Parathyroid adenoma (tissue), 2 donors: ENCODE data around the gene WDR70.
"Not testable (repeated sequence)": the region's sequence is repeated elsewhere in the genome, so short reads cannot be mapped to it uniquely, and the experiment has no call there.

ENCODE experiments used
- H2AFZ ChIP-seq: fragments of 300-600 bp; sonication (generic); one replicate; pipeline ENCODE4 v1.7.0; 2017; ENCODE audit warnings: antibody characterized with exemption, mild to moderate bottlenecking
- H3K27ac ChIP-seq: fragments of 300-600 bp; sonication (generic); one replicate; pipeline ENCODE4 v1.7.0; 2017
- H3K27me3 ChIP-seq: fragments of 300-600 bp; sonication (generic); one replicate; pipeline ENCODE4 v1.7.0; 2017; ENCODE audit warnings: low read length; ENCODE audit not compliant: control insufficient read depth, insufficient read depth
- H3K36me3 ChIP-seq: fragments of 300-600 bp; sonication (generic); one replicate; pipeline ENCODE4 v1.7.0; 2017; ENCODE audit warnings: low read length; ENCODE audit not compliant: control insufficient read depth, insufficient read depth
- H3K4me1 ChIP-seq: fragments of 300-600 bp; sonication (generic); one replicate; pipeline ENCODE4 v1.7.0; 2017; ENCODE audit warnings: control low read depth
- H3K4me2 ChIP-seq: fragments of 300-600 bp; sonication (generic); one replicate; pipeline ENCODE4 v1.7.0; 2017; ENCODE audit warnings: low read length
- H3K4me3 ChIP-seq: fragments of 300-600 bp; sonication (generic); one replicate; pipeline ENCODE4 v1.7.0; 2017; ENCODE audit warnings: low read depth, low read length
- H3K79me2 ChIP-seq: fragments of 300-600 bp; sonication (generic); one replicate; pipeline ENCODE4 v1.7.0; 2017; ENCODE audit warnings: control low read depth
- H3K9ac ChIP-seq: fragments of 300-600 bp; sonication (generic); one replicate; pipeline ENCODE4 v1.7.0; 2017; ENCODE audit warnings: mild to moderate bottlenecking
- H3K9me3 ChIP-seq: fragments of 300-600 bp; sonication (generic); one replicate; pipeline ENCODE4 v1.7.0; 2017; ENCODE audit warnings: low read length; ENCODE audit not compliant: control insufficient read depth
- CTCF ChIP-seq: fragments of 300-600 bp; sonication (generic); IDR thresholded peaks from one replicate; pipeline ENCODE4 v1.7.0; 2017; ENCODE audit warnings: antibody characterized with exemption, mild to moderate bottlenecking
- donor health status: primary hyperparathyroidism.

WDR70 gene

GRCh38 chr5:37777432-37778130, 398.5 kb downstream of the WDR70 start:
- Histone ChIP-seq H3K4me3 (no peak overlapping the region), H3K4me2 (no peak overlapping the region), H3K27me3 (no peaks in the 10 kb centered on the region), H3K36me3 (no peaks in the 10 kb centered on the region), H3K9me3 (no peaks in the 10 kb centered on the region), H3K27ac (no peak overlapping the region), H2AFZ (no peak overlapping the region), H3K4me1 (no peaks in the 10 kb centered on the region), H3K79me2 (no peaks in the 10 kb centered on the region), H3K9ac (no peak overlapping the region)
- no peak for TF ChIP-seq CTCF

GRCh38 chr5:37781409-37781808, 402.3 kb downstream of the WDR70 start:
- H3K27me3 ChIP-seq, H3K36me3 ChIP-seq: not testable (repeated sequence)

GRCh38 chr5:37786416-37786815, 407.3 kb downstream of the WDR70 start:
- Histone ChIP-seq H3K9ac (no peak overlapping the region), H3K36me3 (no peaks in the 10 kb centered on the region), H3K4me1 (no peaks in the 10 kb centered on the region), H3K27me3 (no peaks in the 10 kb centered on the region), H3K79me2 (no peaks in the 10 kb centered on the region), H3K4me2 (no peak overlapping the region), H3K9me3 (no peaks in the 10 kb centered on the region), H2AFZ (no peak overlapping the region), H3K27ac (no peak overlapping the region), H3K4me3 (no peak overlapping the region)
- TF ChIP-seq CTCF: no peak

More at GRCh38 chr5:37781409-37781808, 402.3 kb downstream of the WDR70 start:
- H3K27ac ChIP-seq, H3K4me1 ChIP-seq, H3K9me3 ChIP-seq, H2AFZ ChIP-seq, H3K4me2 ChIP-seq, H3K9ac ChIP-seq, H3K4me3 ChIP-seq, H3K79me2 ChIP-seq: not testable (repeated sequence)

- H3K79me2 ChIP-seq: no peaks in the 10 kb centered on the region
- no peaks in the 10 kb centered on the region for H3K4me1 ChIP-seq
- no peaks in the 10 kb centered on the region for H3K9me3 ChIP-seq
- no peak overlapping the region for H3K4me2 ChIP-seq
- H3K36me3 ChIP-seq: no peaks in the 10 kb centered on the region
- H3K27me3 ChIP-seq: no peaks in the 10 kb centered on the region
- no peak overlapping the region for H3K9ac ChIP-seq
- no peak overlapping the region for H3K27ac ChIP-seq
- H2AFZ ChIP-seq: no peak overlapping the region
- no peak overlapping the region for H3K4me3 ChIP-seq
- no peak for TF ChIP-seq CTCF
Measured at GRCh38 chr5:37786862-37787519, 407.9 kb downstream of the WDR70 start.

- Histone ChIP-seq H3K4me1 (no peaks in the 10 kb centered on the region), H3K4me2 (no peak overlapping the region), H3K27ac (no peak overlapping the region), H3K9me3 (no peaks in the 10 kb centered on the region), H2AFZ (no peak overlapping the region), H3K36me3 (no peaks in the 10 kb centered on the region), H3K9ac (no peak overlapping the region), H3K4me3 (no peak overlapping the region), H3K79me2 (no peaks in the 10 kb centered on the region), H3K27me3 (no peaks in the 10 kb centered on the region)
- no peak for TF ChIP-seq CTCF
Measured at GRCh38 chr5:37787742-37788141, 408.6 kb downstream of the WDR70 start.
